COLO668 (cell line): ENCODE data around the gene SHISA4.
A peak's percentile ranks its signal among the peaks of the same experiment; 100 is the strongest.

ENCODE experiments used
- DNase-seq: peaks from one replicate; lab custom pipeline; 2025; ENCODE audit not compliant: unreplicated experiment; lab: John Stamatoyannopoulos, UW

Gene SHISA4

DNA sequence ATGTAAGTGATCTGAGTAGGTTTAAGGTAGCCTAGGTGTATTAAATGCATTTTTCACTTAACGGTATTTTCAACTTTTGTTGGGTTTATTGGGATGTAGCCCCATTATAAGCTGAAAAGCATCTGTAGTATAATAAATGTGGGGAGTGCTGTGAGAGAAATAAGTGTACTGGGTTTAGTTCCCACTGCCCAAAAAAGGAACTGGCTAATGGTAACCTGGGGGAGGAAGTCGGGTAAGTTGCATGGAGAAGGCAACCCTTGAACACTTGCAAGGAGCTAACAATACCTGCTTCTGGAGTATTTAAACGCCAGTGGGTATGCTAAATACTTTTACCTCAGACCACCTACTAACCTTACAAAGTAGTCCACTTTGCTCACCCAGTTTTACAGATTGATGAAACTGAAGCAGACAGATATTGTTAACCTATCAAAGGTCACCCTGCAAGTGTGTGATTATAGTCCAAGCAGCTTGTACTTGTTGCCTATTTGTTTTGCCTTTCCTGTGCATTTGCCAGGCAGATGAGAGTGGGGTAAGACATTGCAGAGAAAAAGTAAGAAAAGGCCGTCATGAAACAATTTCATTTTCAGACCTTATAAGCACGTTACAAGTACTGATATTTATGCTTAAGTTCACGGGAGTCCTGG lies 7.6 kb upstream of the SHISA4 start:
- DNase-seq = no peak

- no peak for DNase-seq
Observed at GRCh38 chr1:201881617-201882016, 7.1 kb upstream of the SHISA4 start.

DNA sequence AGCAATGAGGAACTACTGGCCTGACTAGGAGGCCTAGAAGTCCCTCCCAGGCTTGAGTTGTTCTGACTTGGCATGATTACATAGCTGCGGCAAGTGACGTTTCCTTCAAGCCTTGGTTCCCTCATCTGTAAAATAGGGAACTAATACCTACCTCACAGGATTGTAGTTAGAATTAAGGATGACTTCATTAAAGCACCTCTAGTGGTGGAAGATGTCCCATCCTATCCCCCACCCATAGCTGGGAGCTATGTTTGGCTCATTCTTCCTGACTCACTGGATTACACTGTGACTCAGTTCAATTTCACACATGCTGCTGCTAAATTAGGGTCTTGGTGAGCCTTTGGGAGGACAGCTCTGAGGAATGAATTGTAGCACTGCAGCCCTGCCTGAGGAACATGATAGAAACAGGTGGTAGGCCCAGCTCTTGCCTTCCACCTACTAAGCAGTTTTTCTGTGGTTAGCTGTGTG lies 6.0 kb upstream of the SHISA4 start:
- DNase-seq = no peak

GRCh38 chr1:201883266-201883665 lies 5.4 kb upstream of the SHISA4 start:
- DNase-seq = no peak

- no peak for DNase-seq
Observed at GRCh38 chr1:201883786-201884185, 4.9 kb upstream of the SHISA4 start.

DNA sequence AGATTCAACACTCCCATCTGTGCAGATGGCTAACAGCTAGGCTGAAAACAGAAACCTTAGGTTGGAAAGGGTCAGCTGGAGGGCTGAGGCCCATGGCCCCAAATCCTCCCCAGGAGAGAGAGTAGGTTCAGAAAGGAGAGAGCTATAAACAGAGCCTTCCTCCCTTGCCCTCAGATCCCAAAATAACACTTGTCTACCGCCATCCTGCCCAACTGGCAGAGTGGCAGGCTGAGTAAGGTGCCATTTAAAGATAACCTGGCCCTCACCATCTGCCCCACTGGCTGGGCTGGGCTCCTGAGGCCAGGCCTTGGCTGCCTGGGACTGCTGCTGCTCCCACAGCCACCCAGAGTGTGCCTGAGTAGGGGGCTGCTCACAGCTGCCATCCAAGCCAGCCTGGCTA lies 4.3 kb upstream of the SHISA4 start:
- no peak for DNase-seq

DNA sequence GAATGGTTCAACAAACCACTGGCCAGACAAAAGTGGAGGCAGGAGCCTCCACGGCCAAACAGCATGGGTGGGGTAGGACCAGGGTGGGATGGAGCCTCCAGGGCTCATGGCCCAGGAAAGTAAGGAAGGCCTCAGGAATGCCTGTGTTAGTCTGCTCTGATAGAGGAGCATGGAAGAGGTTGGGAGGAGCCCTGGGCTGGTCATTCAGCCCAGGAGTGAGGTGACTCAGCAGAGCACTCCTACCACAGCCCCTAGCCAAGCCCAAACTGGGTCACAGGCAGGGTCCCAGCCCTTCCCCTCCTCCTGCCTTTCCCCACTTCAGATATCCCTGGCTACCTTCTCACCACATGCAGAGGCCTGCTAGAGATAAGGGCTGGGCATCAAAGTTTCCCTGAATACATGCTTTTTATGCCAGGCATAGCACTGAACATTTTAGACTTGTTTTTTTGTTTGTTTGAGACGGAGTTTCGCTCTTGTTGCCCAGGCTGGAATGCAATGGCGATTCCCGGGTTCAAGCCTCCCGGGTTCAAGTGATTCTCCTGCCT lies 3.1 kb upstream of the SHISA4 start:
- DNase-seq = no peak

- no peak for DNase-seq
Observed at GRCh38 chr1:201886103-201886885, 2.4 kb upstream of the SHISA4 start.

GRCh38 chr1:201887116-201887866 lies 1.4 kb upstream of the SHISA4 start:
- no peak for DNase-seq

GRCh38 chr1:201889090-201889968 lies 631 bp downstream of the SHISA4 start:
- no peak for DNase-seq

DNA sequence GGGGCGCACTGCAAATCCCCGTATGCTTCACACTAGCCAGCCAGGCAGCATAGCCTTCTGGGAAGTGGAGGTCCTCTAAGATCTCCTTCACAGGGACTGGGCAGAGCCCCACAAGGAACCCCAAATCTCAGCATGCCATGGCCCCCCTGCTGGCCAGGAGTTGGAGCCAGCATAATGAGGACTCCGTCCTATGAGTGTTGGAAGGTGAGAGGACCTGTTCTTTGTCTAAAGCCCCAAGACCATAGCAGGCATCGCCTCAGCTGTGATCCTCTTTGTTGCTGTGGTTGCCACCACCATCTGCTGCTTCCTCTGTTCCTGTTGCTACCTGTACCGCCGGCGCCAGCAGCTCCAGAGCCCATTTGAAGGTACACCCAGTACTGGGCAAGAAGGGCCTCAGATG lies 1.5 kb downstream of the SHISA4 start:
- DNase-seq = no peak

- DNase-seq = no peak
Observed at GRCh38 chr1:201890806-201891450, 2.2 kb downstream of the SHISA4 start.

GRCh38 chr1:201891451-201892045 lies 2.9 kb downstream of the SHISA4 start:
- DNase-seq = no peak

DNA sequence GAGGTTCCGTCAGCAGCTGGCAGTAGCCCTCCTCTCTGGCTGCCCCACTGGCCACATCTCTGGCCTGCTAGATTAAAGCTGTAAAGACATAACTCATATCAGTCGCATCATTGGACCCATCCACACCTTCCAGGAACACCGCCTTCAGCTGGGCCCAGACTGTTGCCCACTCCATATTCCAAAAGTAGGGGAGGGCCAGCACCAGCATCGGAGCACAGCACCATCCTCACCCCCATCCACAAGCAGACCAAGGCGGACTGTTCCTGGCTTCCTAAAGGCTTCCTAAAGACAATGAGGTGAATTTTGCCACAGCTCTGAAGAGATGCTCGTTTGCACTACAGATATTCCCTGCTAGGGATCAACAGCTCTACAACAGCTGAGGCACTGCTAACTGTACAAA lies 3.5 kb downstream of the SHISA4 start:
- DNase-seq = no peak

DNA sequence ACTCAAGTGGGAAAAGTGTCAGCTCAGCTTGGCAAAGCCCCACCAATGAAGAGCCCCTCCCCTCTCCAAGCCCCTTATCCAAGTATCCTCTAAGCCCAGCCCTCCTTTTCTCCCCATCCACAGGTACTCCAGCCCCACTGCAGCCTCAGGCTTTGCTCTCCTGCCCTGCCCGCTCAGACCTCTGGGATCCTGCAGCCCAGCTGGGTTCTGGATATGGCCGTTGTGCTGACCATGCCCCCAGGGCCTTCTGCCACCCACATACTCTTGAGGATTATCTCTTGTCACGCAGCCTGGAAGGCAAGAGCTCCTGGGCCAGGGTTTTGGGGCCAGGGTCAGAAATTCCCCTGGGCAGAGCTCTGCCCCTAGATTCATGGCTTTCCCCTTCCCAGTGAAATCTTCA lies 4.7 kb downstream of the SHISA4 start:
- DNase-seq = no peak

DNA sequence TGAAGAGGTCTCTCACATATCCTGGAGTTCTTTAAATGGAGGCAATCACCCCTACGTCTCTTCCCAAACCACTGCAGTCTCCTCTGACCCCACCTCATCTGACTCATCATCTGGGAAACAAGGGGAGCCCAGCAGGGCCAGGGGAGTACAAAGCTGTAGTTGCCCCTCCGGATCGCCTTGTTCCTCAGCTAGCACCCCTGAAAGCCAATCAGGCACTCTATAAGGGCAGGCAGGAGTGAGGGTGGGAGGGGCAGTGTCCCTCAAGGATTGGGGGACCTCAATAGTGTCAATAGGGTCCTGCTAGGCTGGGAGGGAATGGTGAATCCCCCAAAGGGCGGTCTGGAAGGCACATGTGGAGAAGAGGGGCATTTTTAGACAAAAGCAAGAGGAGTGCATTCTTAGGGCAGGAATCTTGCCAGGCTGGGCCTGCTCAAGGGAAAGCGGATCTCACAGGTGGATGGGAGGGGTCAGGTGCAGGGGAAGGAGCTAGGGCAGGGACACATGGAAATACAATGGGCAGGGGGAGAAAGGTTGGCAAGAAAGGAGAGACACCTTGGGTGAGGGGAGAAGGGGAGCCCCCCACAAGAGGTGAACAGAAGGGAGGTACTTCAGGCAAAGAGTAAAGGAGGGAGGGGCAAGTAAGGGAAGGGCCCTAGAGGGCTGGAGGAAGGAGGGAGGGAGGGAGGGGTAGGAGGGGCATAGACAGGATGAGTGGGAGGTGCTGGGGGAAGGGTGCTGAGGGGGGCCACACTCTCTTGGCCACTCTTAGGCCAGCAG lies 5.8 kb downstream of the SHISA4 start:
- no peak for DNase-seq

GRCh38 chr1:201895120-201895665 lies 6.5 kb downstream of the SHISA4 start:
- no peak for DNase-seq

GRCh38 chr1:201895913-201896807 lies 7.5 kb downstream of the SHISA4 start:
- DNase-seq = peak; percentile 92
